ENCODE results near the gene YPEL4.
"Not testable (repeated sequence)": the region's sequence is repeated elsewhere in the genome, so short reads cannot be mapped to it uniquely, and the experiment has no call there.

The YPEL4 gene

DNA sequence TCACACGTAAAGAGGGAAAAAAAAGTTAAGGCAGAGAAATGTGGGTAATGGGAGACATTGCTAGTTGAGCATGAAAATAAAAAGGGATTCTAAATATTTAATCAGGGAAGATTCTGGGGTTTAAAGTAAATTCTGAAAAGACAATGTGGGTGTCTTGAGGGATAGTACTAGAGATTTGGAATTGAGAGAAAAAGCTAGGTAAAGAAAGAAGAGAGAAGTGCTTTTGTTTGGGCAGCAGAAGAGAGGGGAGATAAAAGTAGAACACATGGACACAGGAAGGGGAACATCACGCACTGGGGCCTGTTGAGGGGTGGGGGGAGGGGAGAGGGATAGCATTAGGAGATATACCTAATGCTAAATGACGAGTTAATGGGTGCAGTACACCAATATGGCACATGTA is 3.5 kb upstream of the YPEL4 start:
- H3K4me3 ChIP-seq (ENCODE audit: low read depth, low read length) = no peak overlapping the region
- POLR2A ChIA-PET = no interaction called here
- CTCF ChIA-PET = interaction anchor here (2.3 to 8.0 kb wide), 3 partner anchors 9 to 85 kb away, joined by 13 to 52 read pairs (median 19); partner anchors contain the start of gene UBE2L6
- DNase-seq (ENCODE audit: low read depth, low spot score) = no peak
- TF ChIP-seq CTCF (IDR thresholded peaks at IDR 0.05; ENCODE audit: insufficient read depth, low read length, missing control alignments) = no peak

- ChIA-PET CTCF (interaction anchor here (1.4 to 8.0 kb wide), 6 partner anchors 8 to 195 kb away, joined by 5 to 52 read pairs (median 12); partner anchors contain the start of gene UBE2L6), POLR2A (no interaction called here)
Observed at GRCh38 chr11:57652662-57653061, 3.0 kb upstream of the YPEL4 start.

GRCh38 chr11:57652230-57652629 is 2.5 kb upstream of the YPEL4 start:
- CTCF ChIA-PET = interaction anchor here (1.1 to 3.3 kb wide), 7 partner anchors 8 to 195 kb away, joined by 3 to 19 read pairs (median 6); partner anchors contain the start of gene UBE2L6
- H3K4me3 ChIP-seq (ENCODE audit: low read depth, low read length); DNase-seq (ENCODE audit: low read depth, low spot score); POLR2A ChIA-PET: not testable (repeated sequence)

More at GRCh38 chr11:57652662-57653061, 3.0 kb upstream of the YPEL4 start:
- TF ChIP-seq CTCF (IDR thresholded peaks at IDR 0.05; ENCODE audit: insufficient read depth, low read length, missing control alignments) = no peak
- no peak for DNase-seq (ENCODE audit: low read depth, low spot score)
- H3K4me3 ChIP-seq (ENCODE audit: low read depth, low read length) = no peak overlapping the region

DNA sequence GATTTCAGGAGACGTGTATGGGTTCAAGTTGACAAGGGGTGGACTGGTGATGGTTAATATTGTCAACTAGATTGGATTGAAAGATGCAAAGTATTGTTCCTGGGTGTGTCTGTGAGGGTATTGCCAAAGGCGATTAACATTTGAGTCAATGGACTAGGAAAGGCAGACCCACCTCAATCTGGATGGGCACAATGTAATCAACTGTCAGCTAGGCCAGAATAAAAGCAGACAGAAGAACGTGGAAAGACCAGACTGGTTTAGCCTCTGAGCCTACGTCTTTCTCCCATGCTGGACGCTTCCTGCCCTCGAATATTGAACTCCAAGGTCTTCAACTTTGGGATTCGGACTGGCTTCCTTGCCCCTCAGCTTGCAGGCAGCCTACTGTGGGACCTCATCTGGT is 1.7 kb upstream of the YPEL4 start:
- H3K4me3 ChIP-seq (ENCODE audit: low read depth, low read length) = no peak overlapping the region
- CTCF ChIA-PET = interaction anchor here (1.1 to 2.3 kb wide), 7 partner anchors 9 to 194 kb away, joined by 3 to 13 read pairs (median 5); partner anchors contain the start of gene UBE2L6
- no peak for TF ChIP-seq CTCF (IDR thresholded peaks at IDR 0.05; ENCODE audit: insufficient read depth, low read length, missing control alignments)
- no peak for DNase-seq (ENCODE audit: low read depth, low spot score)
- POLR2A ChIA-PET = interaction anchor here (0.6 kb wide), 1 partner anchor 169 kb away, joined by 3 read pairs; no protein-coding TSS in a partner anchor

DNA sequence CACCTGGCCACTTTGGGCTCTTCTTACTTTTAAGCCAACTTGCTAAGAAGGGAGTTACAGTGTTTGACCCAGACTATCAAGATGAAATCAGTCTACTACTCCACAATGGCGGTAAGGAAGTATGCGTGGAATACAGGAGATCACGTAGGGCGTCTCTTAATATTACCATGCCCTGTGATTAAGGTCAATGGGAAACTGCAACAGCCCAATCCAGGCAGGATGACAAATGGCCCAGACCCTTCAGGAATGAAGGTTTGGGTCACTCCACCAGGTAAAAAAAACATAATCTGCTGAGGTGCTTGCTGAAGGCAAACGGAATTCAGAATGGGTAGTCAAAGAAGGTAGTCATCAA is 1.0 kb upstream of the YPEL4 start:
- no peak overlapping the region for H3K4me3 ChIP-seq (ENCODE audit: low read depth, low read length)
- ChIA-PET CTCF (interaction anchor here (1.3 to 2.0 kb wide), 2 partner anchors 10 to 12 kb away, joined by 3 to 12 read pairs; no protein-coding TSS in a partner anchor), POLR2A (no interaction called here)
- no peak for DNase-seq (ENCODE audit: low read depth, low spot score)
- no peak for TF ChIP-seq CTCF (IDR thresholded peaks at IDR 0.05; ENCODE audit: insufficient read depth, low read length, missing control alignments)

DNA sequence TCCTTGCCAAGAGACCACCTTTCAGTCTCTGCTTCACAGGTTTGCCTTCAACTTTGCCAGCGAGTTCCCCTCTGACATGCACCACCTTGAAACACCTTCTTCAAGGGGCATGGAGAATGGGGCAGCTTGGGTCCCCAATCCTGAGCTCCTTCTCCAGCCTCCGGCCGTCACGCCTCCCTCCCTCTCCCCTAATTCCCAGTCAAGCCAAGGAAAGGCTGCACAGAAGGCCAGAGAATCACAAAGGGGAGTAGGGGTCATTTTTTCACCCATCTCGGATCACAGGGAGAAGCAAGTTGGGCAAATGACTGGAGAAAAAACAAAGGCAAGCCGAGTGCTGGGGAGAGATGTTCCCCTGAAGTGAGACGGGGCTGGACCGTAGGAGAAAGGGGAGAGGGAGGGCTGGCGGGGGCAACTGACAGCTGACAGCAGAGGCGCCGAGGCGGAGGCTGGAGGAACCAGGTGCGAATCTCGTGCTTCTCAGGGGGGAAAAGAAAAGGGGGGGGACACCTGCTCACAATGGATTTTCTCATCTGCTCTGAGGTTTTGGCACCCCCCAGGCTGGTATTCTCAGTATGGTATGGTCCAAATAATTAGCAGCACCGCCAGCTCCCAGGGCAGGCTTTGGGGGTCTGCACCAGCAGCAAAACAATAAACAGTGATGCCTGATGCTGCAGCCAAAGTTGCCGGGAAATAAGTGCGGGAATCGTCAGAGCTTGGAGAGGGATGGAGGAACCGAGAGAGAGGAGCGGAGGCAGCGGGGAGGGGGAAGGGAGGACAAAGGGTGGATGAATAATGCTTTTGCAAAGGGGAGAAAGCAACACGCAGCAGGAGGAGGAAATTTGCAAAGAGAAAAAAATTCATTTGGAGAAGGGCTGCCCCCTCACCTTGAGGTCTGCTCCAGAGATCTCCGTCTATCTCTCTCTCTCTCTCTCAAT is 644 bp downstream of the YPEL4 start:
- no peak for TF ChIP-seq CTCF (IDR thresholded peaks at IDR 0.05; ENCODE audit: insufficient read depth, low read length, missing control alignments)
- POLR2A ChIA-PET = interaction anchor here (0.9 to 1.8 kb wide), 2 partner anchors 10 to 12 kb away, joined by 3 read pairs; no protein-coding TSS in a partner anchor
- H3K4me3 ChIP-seq (ENCODE audit: low read depth, low read length) = peak overlapping the region; percentile 62
- no peak for DNase-seq (ENCODE audit: low read depth, low spot score)
- CTCF ChIA-PET = interaction anchor here (0.8 to 11.5 kb wide), 5 partner anchors 9 to 190 kb away, joined by 3 to 306 read pairs (median 13); partner anchors contain the start of genes RTN4RL2 and UBE2L6
